Spleen (tissue), 11 donors: ENCODE measurements around the gene SLAMF6. TPM values are rescaled to one million over a fixed set of nuclear protein-coding genes. Genes with fewer than 3 reads are reported as not detected.

Experiments
- DNase-seq: peaks from one replicate; pipeline ENCODE4 v3.0.0-alpha.2; 2020
- H3K27ac ChIP-seq, 8 donors: fragments of 200-600 bp; sonication (generic) in 7 of 8; 1 replicate in 4 of 8; 2 replicates in 4 of 8; pipeline versions ENCODE4 v1.5.0 to v1.8.0; 2016 to 2021; ENCODE audit warnings: inconsistent platforms in 4 of 8, mild to moderate bottlenecking in 4 of 8, moderate library complexity in 1 of 8
- H3K27me3 ChIP-seq, 7 donors: fragments of 200-600 bp; sonication (generic) in 6 of 7; replicated peaks in 1 of 7; 1 replicate in 4 of 7; 2 replicates in 3 of 7; pipeline versions ENCODE4 v1.5.0 to v1.8.0; 2016 to 2021; ENCODE audit warnings: inconsistent platforms in 3 of 7, mild to moderate bottlenecking in 1 of 7
- H3K36me3 ChIP-seq, 6 donors: fragments of 200-600 bp; sonication (generic) in 5 of 6; 1 replicate in 4 of 6; 2 replicates in 2 of 6; pipeline versions ENCODE4 v1.5.0 to v1.8.0; 2016 to 2021; ENCODE audit warnings: inconsistent platforms in 2 of 6
- H3K4me1 ChIP-seq, 6 donors: fragments of 200-600 bp; sonication (generic) in 5 of 6; 1 replicate in 3 of 6; 2 replicates in 3 of 6; pipeline versions ENCODE4 v1.5.0 to v1.8.0; 2016 to 2021; ENCODE audit warnings: inconsistent platforms in 3 of 6
- H3K4me3 ChIP-seq, 8 donors: fragments of 200-600 bp; sonication (generic) in 7 of 8; 1 replicate in 4 of 8; 2 replicates in 4 of 8; pipeline versions ENCODE4 v1.5.0 to v1.8.0; 2016 to 2021; ENCODE audit warnings: inconsistent platforms in 4 of 8, mild to moderate bottlenecking in 4 of 8, moderate library complexity in 2 of 8
- H3K9me3 ChIP-seq, 8 donors: fragments of 200-600 bp; sonication (generic) in 7 of 8; 1 replicate in 4 of 8; 2 replicates in 4 of 8; pipeline versions ENCODE4 v1.5.0 to v1.8.0; 2016 to 2021; ENCODE audit warnings: inconsistent platforms in 4 of 8
- CTCF ChIP-seq, 11 experiments: fragments of 200-600 bp in 7 of 11; fragments of 450-650 bp in 4 of 11; sonication (generic) in 4 of 11; IDR thresholded peaks in 8 of 11; conservative IDR thresholded peaks in 3 of 11; 1 replicate in 7 of 11; 2 replicates in 4 of 11; pipeline versions ENCODE4 v1.4.0 to v1.8.0; 2016 to 2021; ENCODE audit warnings: antibody characterized with exemption in 11 of 11, inconsistent platforms in 4 of 11, mild to moderate bottlenecking in 1 of 11
- POLR2A ChIP-seq, 3 donors: fragments of 450-650 bp; IDR thresholded peaks; one replicate each; pipeline ENCODE4 v1.5.1; 2017; ENCODE audit warnings: antibody characterized with exemption in 3 of 3, mild to moderate bottlenecking in 1 of 3
- POLR2AphosphoS5 ChIP-seq, 3 donors: sonication (generic); formaldehyde crosslinking; IDR thresholded peaks; one replicate each; pipeline ENCODE4 v1.5.1; 2017; ENCODE audit warnings: antibody characterized with exemption in 3 of 3
- WGBS, 5 donors: extraction: QIAGEN DNeasy Blood & Tissue Kit in 3 of 5; methylation state at CpG; one replicate each; pipeline versions ENCODE4 v1.1.5 to v1.1.7; 2013 to 2018; 5-methylcytosine and 5-hydroxymethylcytosine counted together
- intact Hi-C: fragments of 100-400 bp; cut with DNase I; formaldehyde crosslinking; loops from one replicate; pipeline ENCODE4 v1.15.0; 2023; ENCODE audit warnings: low total_unique reads
- polyA plus RNA-seq, 3 donors: library from polyadenylated mRNA; stranded (reverse); fragments of 200-250 nt; gene quantifications; one replicate each; pipeline ENCODE4 v1.2.1, GENCODE V29; 2013
- total RNA-seq, 7 donors: library from RNA; depleted of rRNA in 3 of 7; stranded (reverse); fragments of >200 nt in 3 of 7; fragmentation: NEBNext Ultra II Directional in 4 of 7; extraction: Animal tissue kit (Norgen Biotek cat#: 25700) in 4 of 7; gene quantifications; one replicate each; pipeline versions ENCODE4 v1.1.0 to v1.2.1, GENCODE V29; 2016 to 2021
- donor health status: healthy with polysubstance abuse.
- donor health status: DM: no; HTN: no; CAD: no; lungs with moderate emphysema.
- donor health status: DM: no; HTN: no; CAD: no.
- donor health status: Bipolar disorder and iron deficiency.
- donor health status: healthy.
- donor health status: DM: no; HTN: no; CAD: no.
- donor health status: DM: yes; HTN: yes; CAD: no.

The SLAMF6 gene
- total and polyA plus RNA-seq, 10 donors = 21.5 to 52.4 (median 36.1) TPM

- Histone ChIP-seq H3K36me3 (peaks cover 4 to 65% (median 19%) of the 10 kb centered on the region in 6 donors), H3K4me3 (no peak overlapping the region), H3K9me3 (no peaks in the 10 kb centered on the region), H3K4me1 (peaks cover 0 to 42% (median 30%) of the 10 kb centered on the region in 6 donors), H3K27me3 (no peaks in the 10 kb centered on the region), H3K27ac (peak overlapping the region in 2 of 8 donors; percentile 4 to 9)
- 68 to 79% (median 70%) methylated on average over 4 of the region's 4 CpGs for WGBS, 5 donors
- intact Hi-C loops = no loop called here
- DNase-seq = no peak
- TF ChIP-seq POLR2A (IDR thresholded peaks at IDR 0.05) = no peak
- TF ChIP-seq POLR2AphosphoS5 (IDR thresholded peaks at IDR 0.05) = no peak
- TF ChIP-seq CTCF (IDR thresholded peaks at IDR 0.05 in 8 of 11, conservative IDR thresholded peaks at IDR 0.05 in 3 of 11) = no peak
Observed at GRCh38 chr1:160553778-160554177, 30.7 kb upstream of the SLAMF6 start.

- intact Hi-C loops = no loop called here
- WGBS, 5 donors = 70 to 80% (median 74%) methylated on average over 2 of the region's 2 CpGs
Observed at GRCh38 chr1:160552425-160552824, 29.4 kb upstream of the SLAMF6 start.

GRCh38 chr1:160550572-160551034, 27.5 kb upstream of the SLAMF6 start:
- Histone ChIP-seq H3K4me1 (peaks cover 10 to 61% (median 47%) of the 10 kb centered on the region in 6 donors), H3K27ac (peak overlapping the region in 3 of 8 donors; percentile 73 to 85 (median 75)), H3K36me3 (peaks cover 4 to 82% (median 19%) of the 10 kb centered on the region in 6 donors), H3K27me3 (no peaks in the 10 kb centered on the region), H3K9me3 (no peaks in the 10 kb centered on the region), H3K4me3 (no peak overlapping the region)
- WGBS, 5 donors = 75 to 81% (median 77%) methylated on average over 2 to 6 of the region's 6 CpGs
- TF ChIP-seq POLR2AphosphoS5 (IDR thresholded peaks at IDR 0.05) = no peak
- TF ChIP-seq CTCF (IDR thresholded peaks at IDR 0.05 in 8 of 11, conservative IDR thresholded peaks at IDR 0.05 in 3 of 11) = peak in 6 of 11 experiments; percentile 8 to 47 (median 30)
- no peak for TF ChIP-seq POLR2A (IDR thresholded peaks at IDR 0.05)
- peak; percentile 83 for DNase-seq
- intact Hi-C loops = no loop called here

More at GRCh38 chr1:160552425-160552824, 29.4 kb upstream of the SLAMF6 start:
- TF ChIP-seq CTCF (IDR thresholded peaks at IDR 0.05 in 8 of 11, conservative IDR thresholded peaks at IDR 0.05 in 3 of 11) (no peak), POLR2A (IDR thresholded peaks at IDR 0.05) (no peak), POLR2AphosphoS5 (IDR thresholded peaks at IDR 0.05) (no peak)
- Histone ChIP-seq H3K9me3 (no peaks in the 10 kb centered on the region), H3K27me3 (no peaks in the 10 kb centered on the region), H3K27ac (peak overlapping the region in 1 of 8 donors; percentile 85), H3K36me3 (peaks cover 4 to 72% (median 19%) of the 10 kb centered on the region in 6 donors), H3K4me1 (peaks cover 5 to 43% (median 35%) of the 10 kb centered on the region in 6 donors), H3K4me3 (no peak overlapping the region)
- no peak for DNase-seq

- Histone ChIP-seq H3K27me3 (no peaks in the 10 kb centered on the region), H3K4me3 (no peak overlapping the region), H3K36me3 (peaks cover 4 to 80% (median 19%) of the 10 kb centered on the region in 6 donors), H3K27ac (peak overlapping the region in 7 of 8 donors; percentile 22 to 85 (median 73)), H3K9me3 (no peaks in the 10 kb centered on the region), H3K4me1 (peaks cover 10 to 71% (median 54%) of the 10 kb centered on the region in 6 donors)
- no peak for DNase-seq
- 62 to 83% (median 71%) methylated on average over 3 of the region's 3 CpGs for WGBS, 5 donors
- TF ChIP-seq CTCF (IDR thresholded peaks at IDR 0.05 in 8 of 11, conservative IDR thresholded peaks at IDR 0.05 in 3 of 11) (no peak), POLR2AphosphoS5 (IDR thresholded peaks at IDR 0.05) (no peak), POLR2A (IDR thresholded peaks at IDR 0.05) (no peak)
- intact Hi-C loops = no loop called here
Observed at GRCh38 chr1:160549665-160550006, 26.6 kb upstream of the SLAMF6 start.
